Fibroblast of mammary gland (primary cell): ENCODE measurements around the gene PAM.

Source experiments
- DNase-seq: peaks from one replicate; pipeline ENCODE4 v3.0.0-alpha.2; 2010; ENCODE audit warnings: low read depth
- H3K4me3 ChIP-seq: 2 replicates; pipeline ENCODE4 v1.5.1; 2011; ENCODE audit warnings: low read depth, mild to moderate bottlenecking, low read length, moderate library complexity; ENCODE audit not compliant: control insufficient read depth
- CTCF ChIP-seq: conservative IDR thresholded peaks from 2 replicates; pipeline ENCODE4 v1.5.1; 2011; ENCODE audit warnings: low read depth, low read length, inconsistent platforms; ENCODE audit not compliant: control insufficient read depth, insufficient read depth

Gene PAM

GRCh38 chr5:102718819-102719218, 36.3 kb upstream of the PAM start:
- DNase-seq = peak; percentile 58
- no peak overlapping the region for H3K4me3 ChIP-seq
- TF ChIP-seq CTCF = no peak

GRCh38 chr5:102719886-102720285, 35.2 kb upstream of the PAM start:
- no peak for TF ChIP-seq CTCF
- no peak for DNase-seq
- no peak overlapping the region for H3K4me3 ChIP-seq

- no peak for DNase-seq
- no peak overlapping the region for H3K4me3 ChIP-seq
- TF ChIP-seq CTCF = no peak
Measured at GRCh38 chr5:102720969-102721368, 34.1 kb upstream of the PAM start.

GRCh38 chr5:102722931-102723330, 32.2 kb upstream of the PAM start:
- no peak for TF ChIP-seq CTCF
- DNase-seq = peak; percentile 50
- H3K4me3 ChIP-seq = no peak overlapping the region

GRCh38 chr5:102731693-102732092, 23.4 kb upstream of the PAM start:
- no peak overlapping the region for H3K4me3 ChIP-seq
- no peak for TF ChIP-seq CTCF
- no peak for DNase-seq

GRCh38 chr5:102733534-102733933, 21.6 kb upstream of the PAM start:
- no peak for TF ChIP-seq CTCF
- no peak for DNase-seq
- no peak overlapping the region for H3K4me3 ChIP-seq

GRCh38 chr5:102737161-102737560, 17.9 kb upstream of the PAM start:
- no peak for TF ChIP-seq CTCF
- no peak for DNase-seq
- no peak overlapping the region for H3K4me3 ChIP-seq
